ENCODE results near the gene PCNX4.

Gene PCNX4

DNA sequence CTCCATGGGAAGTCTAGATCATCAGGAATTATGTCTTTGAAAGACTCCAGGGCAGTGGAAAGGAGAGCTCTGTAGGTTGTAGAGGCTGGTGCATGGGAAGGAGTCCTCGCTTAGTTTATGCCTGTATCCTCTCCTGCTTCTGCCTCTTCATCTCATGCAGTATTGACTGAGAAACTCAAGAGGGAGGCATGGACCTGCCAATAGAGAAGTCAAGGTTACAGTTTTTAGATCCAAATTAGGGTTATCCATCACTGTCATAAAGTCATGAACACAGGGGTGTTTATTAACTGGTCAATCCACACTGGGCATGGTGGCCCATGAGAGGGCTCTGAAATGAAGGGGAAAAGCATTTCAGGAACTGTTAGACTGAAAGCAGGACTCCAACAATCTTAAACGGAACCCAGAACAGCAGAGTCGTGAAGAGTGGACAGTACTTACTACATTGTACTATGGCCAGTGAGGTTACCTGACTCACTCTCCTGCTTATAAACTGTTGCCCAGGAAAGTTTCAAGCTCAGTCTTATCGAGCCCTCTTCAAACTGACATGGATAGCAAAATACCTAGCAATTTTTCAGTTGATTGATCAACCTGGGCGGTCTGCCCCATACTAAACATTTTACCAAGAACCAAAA is 103.6 kb downstream of the PCNX4 start:
- no peak for DNase-seq
- Mint-ChIP-seq H3K27ac (no peak overlapping the region), H3K27me3 (peaks cover 27 to 32% of the 10 kb centered on the region in 2 donors), H3K4me1 (no peaks in the 10 kb centered on the region), H3K4me3 (no peak overlapping the region), H3K9me3 (peaks cover 9 to 20% of the 10 kb centered on the region in 2 donors), H3K36me3 (peaks cover 7 to 13% of the 10 kb centered on the region in 2 donors)
- ATAC-seq (replicated peaks): no peak

DNA sequence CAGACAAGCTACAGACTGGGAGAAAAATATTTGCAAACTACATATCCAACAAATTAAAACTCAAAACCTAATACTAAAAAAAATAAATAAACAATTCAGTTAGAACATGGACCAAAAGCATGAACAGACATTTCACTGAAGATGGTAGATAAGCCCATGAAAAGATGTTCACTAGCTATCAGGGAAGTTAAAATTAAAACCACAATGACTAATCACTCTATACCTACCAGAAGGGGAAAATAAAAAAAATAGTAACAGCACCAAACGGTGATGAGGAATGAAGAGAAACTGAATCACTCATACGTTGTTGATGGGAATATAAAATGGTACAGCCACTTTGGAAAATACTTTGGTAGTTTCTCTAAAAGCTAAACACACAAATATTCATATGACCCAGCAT is 104.6 kb downstream of the PCNX4 start:
- Mint-ChIP-seq H3K27me3 (peaks cover 27 to 41% of the 10 kb centered on the region in 2 donors), H3K36me3 (peaks cover 7 to 13% of the 10 kb centered on the region in 2 donors), H3K4me3 (no peak overlapping the region), H3K27ac (no peak overlapping the region), H3K4me1 (no peaks in the 10 kb centered on the region), H3K9me3 (peaks cover 11 to 20% of the 10 kb centered on the region in 2 donors)
- DNase-seq (no peak), ATAC-seq (replicated peaks) (peak in 1 of 2 donors; percentile 27)

- Mint-ChIP-seq H3K36me3 (peaks cover 7 to 13% of the 10 kb centered on the region in 2 donors), H3K27ac (no peak overlapping the region), H3K4me1 (no peaks in the 10 kb centered on the region), H3K4me3 (no peak overlapping the region), H3K27me3 (peaks cover 26 to 45% of the 10 kb centered on the region in 2 donors), H3K9me3 (peaks cover 14 to 20% of the 10 kb centered on the region in 2 donors)
- DNase-seq (no peak), ATAC-seq (replicated peaks) (peak in 1 of 2 donors; percentile 20)
These were observed 106.0 kb downstream of the PCNX4 start for GRCh38 chr14:60197629-60198303.

DNA sequence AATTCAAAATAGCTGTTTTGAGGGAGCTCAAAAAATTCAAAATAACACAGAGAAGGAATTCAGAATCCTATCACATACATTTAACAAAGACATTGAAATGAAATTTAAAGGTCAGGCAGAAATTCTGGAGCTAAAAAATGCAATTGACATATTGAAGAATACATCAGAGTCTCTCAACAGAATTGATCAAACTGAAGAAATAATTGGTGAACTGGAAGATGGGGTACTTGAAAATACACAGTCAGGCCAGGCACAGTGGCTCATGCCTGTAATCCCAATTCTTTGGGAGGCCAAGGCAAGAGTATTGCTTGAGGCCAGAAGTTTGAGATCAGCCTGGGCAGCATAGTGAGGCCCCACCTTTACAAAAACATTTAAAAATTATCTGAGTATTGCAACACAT is 107.6 kb downstream of the PCNX4 start:
- no peak for ATAC-seq (replicated peaks)
- peaks cover 14 to 20% of the 10 kb centered on the region in 2 donors for H3K9me3 Mint-ChIP-seq
- H3K36me3 Mint-ChIP-seq: peaks cover 7 to 13% of the 10 kb centered on the region in 2 donors
- no peak overlapping the region for H3K4me3 Mint-ChIP-seq
- H3K27ac Mint-ChIP-seq: no peak overlapping the region
- DNase-seq: no peak
- peaks cover 0 to 4% of the 10 kb centered on the region in 2 donors for H3K4me1 Mint-ChIP-seq
- peaks cover 20 to 52% of the 10 kb centered on the region in 2 donors for H3K27me3 Mint-ChIP-seq

- peaks cover 0 to 12% of the 10 kb centered on the region in 2 donors for H3K4me1 Mint-ChIP-seq
- DNase-seq (no peak), ATAC-seq (replicated peaks) (peak; percentile 56 to 72)
- H3K27ac Mint-ChIP-seq: no peak overlapping the region
- peaks cover 26 to 60% of the 10 kb centered on the region in 2 donors for H3K27me3 Mint-ChIP-seq
- peaks cover 7 to 9% of the 10 kb centered on the region in 2 donors for H3K9me3 Mint-ChIP-seq
- no peak overlapping the region for H3K4me3 Mint-ChIP-seq
- H3K36me3 Mint-ChIP-seq: peaks cover 4 to 5% of the 10 kb centered on the region in 2 donors
These were observed 112.5 kb downstream of the PCNX4 start for GRCh38 chr14:60204104-60204842.

DNA sequence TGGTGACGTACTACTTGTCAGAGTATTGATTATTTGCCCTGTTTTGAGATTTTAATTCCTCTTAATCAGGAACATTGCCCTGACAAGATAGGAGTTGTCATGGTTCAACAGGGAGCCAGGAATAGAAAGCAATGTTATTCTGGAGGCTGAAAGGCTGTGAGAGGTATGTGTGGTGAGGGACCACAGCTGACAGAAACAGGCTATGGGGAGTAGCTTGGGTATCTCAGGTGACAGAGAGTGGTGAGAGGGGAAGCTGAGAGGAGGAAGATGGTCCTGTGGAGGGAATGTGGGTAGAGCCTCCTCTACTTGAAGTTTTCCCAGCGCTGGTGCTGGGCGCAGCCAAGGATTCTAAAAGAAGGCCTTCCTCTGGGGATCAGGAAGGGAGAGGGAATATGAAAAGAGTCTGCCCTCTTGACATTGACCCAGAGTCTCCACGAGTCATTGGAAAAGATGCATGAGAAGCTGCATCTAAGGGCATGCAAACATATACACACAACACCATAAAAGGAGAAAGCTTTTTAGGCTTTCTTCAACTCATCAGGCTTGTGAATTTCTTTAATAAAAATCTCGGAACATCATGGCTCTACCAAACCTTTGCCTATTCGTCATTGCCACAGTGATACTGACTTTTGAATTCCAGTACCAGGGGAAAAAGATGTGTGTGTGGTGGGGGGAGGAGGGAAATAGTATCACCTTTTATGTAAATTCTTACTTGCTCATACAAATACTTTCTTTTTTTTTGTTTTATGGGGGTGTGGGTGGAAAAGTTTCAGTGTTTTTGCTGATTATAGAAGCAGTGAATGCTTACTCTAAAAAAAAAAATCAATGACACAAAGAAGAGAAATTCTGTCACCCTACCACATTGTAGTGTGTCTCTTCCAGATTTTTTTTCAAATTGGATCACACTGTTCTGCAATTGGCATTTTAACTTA is 113.4 kb downstream of the PCNX4 start:
- DNase-seq: no peak
- Mint-ChIP-seq H3K27ac (no peak overlapping the region), H3K4me1 (peaks cover 0 to 12% of the 10 kb centered on the region in 2 donors), H3K36me3 (no peaks in the 10 kb centered on the region), H3K9me3 (peaks cover under 1 to 6% of the 10 kb centered on the region in 2 donors), H3K4me3 (no peak overlapping the region), H3K27me3 (peaks cover 26 to 57% of the 10 kb centered on the region in 2 donors)
- no peak for ATAC-seq (replicated peaks)

DNA sequence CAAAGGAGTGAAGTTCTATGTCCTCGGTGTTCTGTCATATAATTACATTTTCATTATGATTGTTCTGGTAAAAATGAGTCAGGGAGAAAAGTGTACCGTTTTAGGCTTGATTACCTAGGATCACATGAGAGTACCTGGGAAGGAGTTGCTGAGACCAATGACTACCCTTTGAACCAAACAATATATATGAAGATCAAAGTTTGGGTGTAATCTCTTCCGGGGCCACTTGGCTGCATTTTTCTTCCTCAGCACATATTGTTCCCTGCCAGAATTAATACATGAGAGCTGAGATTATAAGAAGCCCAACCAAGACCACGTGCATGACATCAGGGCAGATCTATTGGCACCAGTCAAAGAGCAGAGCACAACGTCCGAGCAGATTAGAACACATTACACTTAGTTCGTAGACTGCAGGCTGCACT is 114.5 kb downstream of the PCNX4 start:
- H3K36me3 Mint-ChIP-seq: no peaks in the 10 kb centered on the region
- no peak for ATAC-seq (replicated peaks)
- peaks cover 32 to 58% of the 10 kb centered on the region in 2 donors for H3K27me3 Mint-ChIP-seq
- no peak overlapping the region for H3K4me3 Mint-ChIP-seq
- no peak overlapping the region for H3K27ac Mint-ChIP-seq
- H3K4me1 Mint-ChIP-seq: peaks cover 0 to 12% of the 10 kb centered on the region in 2 donors
- DNase-seq: no peak
- H3K9me3 Mint-ChIP-seq: peaks cover 0 to 7% of the 10 kb centered on the region in 2 donors

DNA sequence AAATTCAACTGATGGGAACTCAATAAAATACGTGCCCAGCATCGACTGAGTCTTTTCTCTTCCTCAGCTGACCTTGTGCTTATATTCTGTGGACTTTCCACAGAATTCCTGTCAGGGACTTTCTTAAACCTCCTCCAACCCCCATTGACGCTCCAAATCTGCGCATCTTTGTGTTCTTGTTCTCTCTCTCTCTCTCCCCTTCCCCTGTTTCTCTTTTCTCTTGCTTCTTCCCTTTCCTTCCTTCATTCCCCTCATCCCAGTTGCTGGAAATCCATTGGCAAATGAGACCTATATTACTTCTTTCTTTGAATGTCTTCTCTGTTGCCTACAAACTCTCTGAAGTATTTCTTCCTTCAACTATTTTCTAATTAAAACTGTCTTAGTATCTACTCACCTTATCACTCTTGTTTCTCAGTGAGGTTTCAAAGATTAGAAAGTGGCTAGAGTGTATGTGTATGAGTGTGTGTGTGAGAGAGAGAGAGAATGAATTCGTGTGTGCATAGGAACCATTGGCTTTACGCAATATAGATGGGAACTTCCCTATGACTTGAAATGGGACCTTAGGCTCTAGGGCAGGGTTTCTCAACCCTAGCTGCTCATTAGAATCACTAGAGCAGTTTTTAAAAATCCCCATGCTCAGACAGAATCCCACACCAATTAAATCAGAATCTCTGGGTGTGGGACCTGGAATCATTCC is 115.3 kb downstream of the PCNX4 start:
- Mint-ChIP-seq H3K27ac (no peak overlapping the region), H3K4me3 (no peak overlapping the region), H3K36me3 (no peaks in the 10 kb centered on the region), H3K27me3 (peaks cover 33 to 54% of the 10 kb centered on the region in 2 donors), H3K4me1 (peaks cover 0 to 12% of the 10 kb centered on the region in 2 donors), H3K9me3 (peaks cover 0 to 3% of the 10 kb centered on the region in 2 donors)
- ATAC-seq (replicated peaks) (peak in 1 of 2 donors; percentile 79), DNase-seq (no peak)

GRCh38 chr14:60210703-60211102 is 119.0 kb downstream of the PCNX4 start:
- Mint-ChIP-seq H3K4me3 (no peak overlapping the region), H3K4me1 (peaks cover 4 to 7% of the 10 kb centered on the region in 2 donors), H3K36me3 (no peaks in the 10 kb centered on the region), H3K27ac (no peak overlapping the region), H3K27me3 (peaks cover 26 to 35% of the 10 kb centered on the region in 2 donors), H3K9me3 (peaks cover 0 to 3% of the 10 kb centered on the region in 2 donors)
- no peak for ATAC-seq (replicated peaks)
- DNase-seq: no peak

DNA sequence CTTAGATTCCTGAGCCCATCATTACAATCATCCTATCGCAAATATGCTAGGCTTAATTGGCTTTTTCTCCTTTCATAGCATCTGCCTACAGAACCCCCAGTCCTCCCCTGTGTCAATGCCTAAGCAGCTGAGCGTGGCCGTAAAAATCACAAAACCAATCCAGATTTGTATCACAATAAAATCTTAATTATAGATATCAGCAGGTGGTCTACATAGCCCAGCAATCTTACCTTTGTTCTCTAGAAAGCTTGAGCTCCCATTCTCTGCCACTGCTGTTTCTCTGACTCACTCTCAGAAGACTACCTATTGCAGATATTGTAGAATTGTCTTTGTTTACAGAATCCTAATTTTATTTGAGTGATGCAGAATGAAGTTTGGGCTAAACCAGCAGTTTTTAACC is 119.4 kb downstream of the PCNX4 start:
- Mint-ChIP-seq H3K4me1 (peaks cover 4 to 7% of the 10 kb centered on the region in 2 donors), H3K27me3 (peaks cover 26 to 32% of the 10 kb centered on the region in 2 donors), H3K9me3 (peaks cover 0 to 3% of the 10 kb centered on the region in 2 donors), H3K4me3 (no peak overlapping the region), H3K27ac (no peak overlapping the region), H3K36me3 (no peaks in the 10 kb centered on the region)
- no peak for ATAC-seq (replicated peaks)
- DNase-seq: no peak

GRCh38 chr14:60212503-60213371 is 121.0 kb downstream of the PCNX4 start:
- Mint-ChIP-seq H3K27me3 (peaks cover 21 to 26% of the 10 kb centered on the region in 2 donors), H3K27ac (no peak overlapping the region), H3K9me3 (peaks cover 0 to 3% of the 10 kb centered on the region in 2 donors), H3K4me1 (peaks cover 4 to 5% of the 10 kb centered on the region in 2 donors), H3K36me3 (no peaks in the 10 kb centered on the region), H3K4me3 (no peak overlapping the region)
- DNase-seq (peak; percentile 23), ATAC-seq (replicated peaks) (peak; percentile 54 to 83)

DNA sequence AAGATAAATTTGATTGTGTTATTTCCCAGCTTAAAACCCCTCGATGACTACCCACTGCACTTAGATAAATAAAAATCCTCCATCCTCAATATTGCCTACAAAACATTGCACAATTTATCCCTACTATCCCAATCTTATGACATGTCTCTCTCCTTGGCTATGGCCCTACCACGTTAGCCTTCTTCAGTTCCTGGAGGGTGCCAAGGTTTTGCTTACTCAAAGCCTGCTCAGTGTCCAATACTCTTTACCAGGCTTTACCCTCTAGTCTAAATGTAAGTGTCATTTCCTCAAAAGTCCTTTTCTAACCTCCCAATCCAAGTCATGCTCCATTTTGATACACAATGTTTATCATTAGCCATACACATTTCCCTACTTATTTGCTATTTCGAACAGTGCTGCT is 122.3 kb downstream of the PCNX4 start:
- H3K4me3 Mint-ChIP-seq: no peak overlapping the region
- peaks cover 4 to 5% of the 10 kb centered on the region in 2 donors for H3K4me1 Mint-ChIP-seq
- peaks cover 20 to 24% of the 10 kb centered on the region in 2 donors for H3K27me3 Mint-ChIP-seq
- DNase-seq (no peak), ATAC-seq (replicated peaks) (no peak)
- no peaks in the 10 kb centered on the region for H3K36me3 Mint-ChIP-seq
- peaks cover 0 to 3% of the 10 kb centered on the region in 2 donors for H3K9me3 Mint-ChIP-seq
- no peak overlapping the region for H3K27ac Mint-ChIP-seq
